ENCODE measurements around the gene UBE3B.

Gene UBE3B

GRCh38 chr12:109443794-109444193, 33.6 kb upstream of the UBE3B start:
- Histone ChIP-seq H3K27me3 (ENCODE audit: low read depth) (no peaks in the 10 kb centered on the region), H3K36me3 (replicated peaks) (peaks cover 10% of the 10 kb centered on the region), H3K4me3 (no peak overlapping the region), H3K4me1 (no peaks in the 10 kb centered on the region), H3K9me3 (no peaks in the 10 kb centered on the region)
- DNase-seq (ENCODE audit: low spot score in 2 of 2): no peak
- in situ Hi-C loops (cut with MboI; ENCODE audit: low sequenced_read_pairs): no loop called here

GRCh38 chr12:109444259-109444658, 33.2 kb upstream of the UBE3B start:
- Histone ChIP-seq H3K4me1 (no peaks in the 10 kb centered on the region), H3K4me3 (no peak overlapping the region), H3K9me3 (no peaks in the 10 kb centered on the region), H3K36me3 (replicated peaks) (peaks cover 10% of the 10 kb centered on the region), H3K27me3 (ENCODE audit: low read depth) (no peaks in the 10 kb centered on the region)
- DNase-seq (ENCODE audit: low spot score in 2 of 2): no peak
- in situ Hi-C loops (cut with MboI; ENCODE audit: low sequenced_read_pairs): no loop called here

GRCh38 chr12:109445191-109445609, 32.2 kb upstream of the UBE3B start:
- Histone ChIP-seq H3K4me1 (no peaks in the 10 kb centered on the region), H3K9me3 (no peaks in the 10 kb centered on the region), H3K4me3 (no peak overlapping the region), H3K36me3 (replicated peaks) (peaks cover 10% of the 10 kb centered on the region), H3K27me3 (ENCODE audit: low read depth) (no peaks in the 10 kb centered on the region)
- DNase-seq (ENCODE audit: low spot score in 2 of 2): no peak
- in situ Hi-C loops (cut with MboI; ENCODE audit: low sequenced_read_pairs): no loop called here

- Histone ChIP-seq H3K36me3 (replicated peaks) (peaks cover 12% of the 10 kb centered on the region), H3K27me3 (ENCODE audit: low read depth) (no peaks in the 10 kb centered on the region), H3K9me3 (no peaks in the 10 kb centered on the region), H3K4me3 (no peak overlapping the region), H3K4me1 (no peaks in the 10 kb centered on the region)
- in situ Hi-C loops (cut with MboI; ENCODE audit: low sequenced_read_pairs): no loop called here
- DNase-seq (ENCODE audit: low spot score in 2 of 2): no peak
Measured at GRCh38 chr12:109446869-109447268, 30.6 kb upstream of the UBE3B start.

- Histone ChIP-seq H3K4me3 (no peak overlapping the region), H3K27me3 (ENCODE audit: low read depth) (no peaks in the 10 kb centered on the region), H3K4me1 (no peaks in the 10 kb centered on the region), H3K9me3 (no peaks in the 10 kb centered on the region), H3K36me3 (replicated peaks) (peaks cover 13% of the 10 kb centered on the region)
- DNase-seq (ENCODE audit: low spot score in 2 of 2): no peak
- in situ Hi-C loops (cut with MboI; ENCODE audit: low sequenced_read_pairs): no loop called here
Measured at GRCh38 chr12:109447482-109447881, 30.0 kb upstream of the UBE3B start.

GRCh38 chr12:109448272-109448671, 29.2 kb upstream of the UBE3B start:
- Histone ChIP-seq H3K27me3 (ENCODE audit: low read depth) (no peaks in the 10 kb centered on the region), H3K4me1 (no peaks in the 10 kb centered on the region), H3K9me3 (no peaks in the 10 kb centered on the region), H3K4me3 (no peak overlapping the region), H3K36me3 (replicated peaks) (peaks cover 17% of the 10 kb centered on the region)
- in situ Hi-C loops (cut with MboI; ENCODE audit: low sequenced_read_pairs): no loop called here
- DNase-seq (ENCODE audit: low spot score in 2 of 2): no peak

GRCh38 chr12:109448707-109449390, 28.6 kb upstream of the UBE3B start:
- H3K4me1 ChIP-seq: no peaks in the 10 kb centered on the region
- H3K4me3 ChIP-seq: no peak overlapping the region
- H3K27me3 ChIP-seq (ENCODE audit: low read depth): no peaks in the 10 kb centered on the region
- in situ Hi-C loops (cut with MboI; ENCODE audit: low sequenced_read_pairs): no loop called here
- peaks cover 23% of the 10 kb centered on the region for H3K36me3 ChIP-seq (replicated peaks)
- no peak for DNase-seq (ENCODE audit: low spot score in 2 of 2)
- no peaks in the 10 kb centered on the region for H3K9me3 ChIP-seq

- in situ Hi-C loops (cut with MboI; ENCODE audit: low sequenced_read_pairs): no loop called here
- Histone ChIP-seq H3K4me3 (no peak overlapping the region), H3K36me3 (replicated peaks) (peaks cover 34% of the 10 kb centered on the region), H3K4me1 (no peaks in the 10 kb centered on the region), H3K9me3 (no peaks in the 10 kb centered on the region), H3K27me3 (ENCODE audit: low read depth) (no peaks in the 10 kb centered on the region)
- no peak for DNase-seq (ENCODE audit: low spot score in 2 of 2)
Measured at GRCh38 chr12:109449845-109450532, 27.4 kb upstream of the UBE3B start.

GRCh38 chr12:109450980-109451379, 26.5 kb upstream of the UBE3B start:
- Histone ChIP-seq H3K4me1 (no peaks in the 10 kb centered on the region), H3K36me3 (replicated peaks) (peaks cover 43% of the 10 kb centered on the region), H3K27me3 (ENCODE audit: low read depth) (no peaks in the 10 kb centered on the region), H3K9me3 (no peaks in the 10 kb centered on the region), H3K4me3 (no peak overlapping the region)
- DNase-seq (ENCODE audit: low spot score in 2 of 2): no peak
- in situ Hi-C loops (cut with MboI; ENCODE audit: low sequenced_read_pairs): no loop called here

GRCh38 chr12:109451400-109451799, 26.0 kb upstream of the UBE3B start:
- H3K36me3 ChIP-seq (replicated peaks): peaks cover 47% of the 10 kb centered on the region
- H3K4me1 ChIP-seq: no peaks in the 10 kb centered on the region
- in situ Hi-C loops (cut with MboI; ENCODE audit: low sequenced_read_pairs): no loop called here
- H3K4me3 ChIP-seq: no peak overlapping the region
- no peaks in the 10 kb centered on the region for H3K9me3 ChIP-seq
- no peaks in the 10 kb centered on the region for H3K27me3 ChIP-seq (ENCODE audit: low read depth)
- no peak for DNase-seq (ENCODE audit: low spot score in 2 of 2)

GRCh38 chr12:109452489-109452888, 24.9 kb upstream of the UBE3B start:
- DNase-seq (ENCODE audit: low spot score in 2 of 2): no peak
- Histone ChIP-seq H3K4me3 (no peak overlapping the region), H3K36me3 (replicated peaks) (peaks cover 54% of the 10 kb centered on the region), H3K4me1 (no peaks in the 10 kb centered on the region), H3K27me3 (ENCODE audit: low read depth) (no peaks in the 10 kb centered on the region), H3K9me3 (no peaks in the 10 kb centered on the region)
- in situ Hi-C loops (cut with MboI; ENCODE audit: low sequenced_read_pairs): no loop called here

GRCh38 chr12:109455706-109456105, 21.7 kb upstream of the UBE3B start:
- DNase-seq (ENCODE audit: low spot score in 2 of 2): no peak
- Histone ChIP-seq H3K9me3 (no peaks in the 10 kb centered on the region), H3K4me3 (no peak overlapping the region), H3K4me1 (peaks cover 9% of the 10 kb centered on the region), H3K27me3 (ENCODE audit: low read depth) (no peaks in the 10 kb centered on the region), H3K36me3 (replicated peaks) (peaks cover 58% of the 10 kb centered on the region)
- in situ Hi-C loops (cut with MboI; ENCODE audit: low sequenced_read_pairs): no loop called here

- DNase-seq (ENCODE audit: low spot score in 2 of 2): no peak
- H3K9me3 ChIP-seq: no peaks in the 10 kb centered on the region
- no peak overlapping the region for H3K4me3 ChIP-seq
- peaks cover 53% of the 10 kb centered on the region for H3K36me3 ChIP-seq (replicated peaks)
- H3K27me3 ChIP-seq (ENCODE audit: low read depth): no peaks in the 10 kb centered on the region
- in situ Hi-C loops (cut with MboI; ENCODE audit: low sequenced_read_pairs): no loop called here
- H3K4me1 ChIP-seq: peaks cover 17% of the 10 kb centered on the region
Measured at GRCh38 chr12:109458086-109458485, 19.3 kb upstream of the UBE3B start.

- Histone ChIP-seq H3K4me3 (no peak overlapping the region), H3K9me3 (no peaks in the 10 kb centered on the region), H3K27me3 (ENCODE audit: low read depth) (no peaks in the 10 kb centered on the region), H3K4me1 (peaks cover 17% of the 10 kb centered on the region), H3K36me3 (replicated peaks) (peaks cover 46% of the 10 kb centered on the region)
- peak; percentile 13 to 74 for DNase-seq (ENCODE audit: low spot score in 2 of 2)
- in situ Hi-C loops (cut with MboI; ENCODE audit: low sequenced_read_pairs): no loop called here
Measured at GRCh38 chr12:109458771-109459208, 18.6 kb upstream of the UBE3B start.

Data from HAP-1 (cell line).